Keratinocyte (primary cell): Measurements from ENCODE around the gene NAP1L4. TPM values are rescaled to one million over a fixed set of nuclear protein-coding genes. Genes with fewer than 3 reads are reported as not detected.

Source experiments
- DNase-seq: peaks from one replicate; pipeline ENCODE4 v3.0.0-alpha.2; 2011; ENCODE audit warnings: low read depth, missing footprints, low spot score
- FAIRE-seq: peaks from 2 replicates; lab custom pipeline; 2011; peaks lifted over from hg19 to GRCh38; lab: Jason Lieb, UNC
- H2AFZ ChIP-seq: 2 replicates; pipeline ENCODE4 v1.6.0; 2012; ENCODE audit warnings: low read length, control low read depth, inconsistent platforms; ENCODE audit not compliant: control insufficient read depth
- H3K27ac ChIP-seq: 2 replicates; pipeline ENCODE4 v1.5.1; 2011; ENCODE audit warnings: low read length; ENCODE audit not compliant: control insufficient read depth, insufficient read depth
- H3K27me3 ChIP-seq: 3 replicates; pipeline ENCODE4 v1.6.0; 2011; ENCODE audit warnings: low read length; ENCODE audit not compliant: control insufficient read depth, insufficient read depth; ENCODE audit errors: extremely low read depth
- H3K36me3 ChIP-seq, 2 experiments: 2 replicates in 1 of 2; 3 replicates in 1 of 2; pipeline ENCODE4 v1.5.1; 2011; ENCODE audit warnings: low read length in 2 of 2, mild to moderate bottlenecking in 1 of 2; ENCODE audit not compliant: control insufficient read depth in 2 of 2, insufficient read depth in 2 of 2; ENCODE audit errors: extremely low read depth in 1 of 2
- H3K4me1 ChIP-seq: 3 replicates; pipeline ENCODE4 v1.5.1; 2011; ENCODE audit warnings: low read length; ENCODE audit not compliant: control insufficient read depth, insufficient read depth; ENCODE audit errors: extremely low read depth
- H3K4me2 ChIP-seq: 3 replicates; pipeline ENCODE4 v1.6.0; 2011; ENCODE audit warnings: low read depth, low read length; ENCODE audit not compliant: control insufficient read depth, insufficient read depth; ENCODE audit errors: extremely low read depth
- H3K4me3 ChIP-seq, 3 experiments: fragments of 200-600 bp in 1 of 3; sonication (generic) in 1 of 3; 2 replicates in 2 of 3; 3 replicates in 1 of 3; pipeline ENCODE4 v1.5.1; 2011 to 2016; ENCODE audit warnings: low read length in 3 of 3, mild to moderate bottlenecking in 3 of 3, control low read depth in 2 of 3, inconsistent platforms in 1 of 3, low read depth in 1 of 3, mixed read lengths in 1 of 3, mixed run types in 1 of 3, moderate library complexity in 1 of 3; ENCODE audit not compliant: control insufficient read depth in 2 of 3, insufficient read depth in 2 of 3; ENCODE audit errors: extremely low read depth in 1 of 3
- H3K79me2 ChIP-seq: 2 replicates; pipeline ENCODE4 v1.6.0; 2012; ENCODE audit warnings: low read length; ENCODE audit not compliant: control insufficient read depth, insufficient read depth
- H3K9ac ChIP-seq: 3 replicates; pipeline ENCODE4 v1.6.0; 2011; ENCODE audit warnings: low read length; ENCODE audit not compliant: control insufficient read depth, insufficient read depth; ENCODE audit errors: extremely low read depth
- H3K9me1 ChIP-seq: 3 replicates; pipeline ENCODE4 v1.6.0; 2011; ENCODE audit warnings: low read length; ENCODE audit not compliant: control insufficient read depth, insufficient read depth; ENCODE audit errors: extremely low read depth
- H3K9me3 ChIP-seq: 2 replicates; pipeline ENCODE4 v1.5.1; 2012; ENCODE audit warnings: low read depth, low read length; ENCODE audit not compliant: control insufficient read depth
- H4K20me1 ChIP-seq: 3 replicates; pipeline ENCODE4 v1.6.0; 2011; ENCODE audit warnings: low read length; ENCODE audit not compliant: control insufficient read depth, insufficient read depth; ENCODE audit errors: extremely low read depth
- EZH2 ChIP-seq: IDR thresholded peaks from one replicate; pipeline ENCODE4 v1.6.1; 2012; ENCODE audit warnings: inconsistent platforms, mild to moderate bottlenecking, low read length, moderate library complexity
- dilution Hi-C: fragments of 300-500 bp; cut with MboI; formaldehyde crosslinking; loops from one replicate; pipeline ENCODE4 v1.7.0; 2020; ENCODE audit warnings: low sequenced_read_pairs; ENCODE audit not compliant: extremely low pct_ligation_motif_present
- polyA plus RNA-seq, 5 experiments: library from polyadenylated mRNA; depleted of rRNA in 3 of 5; stranded (reverse) in 3 of 5; stranded (forward) in 1 of 5; unstranded in 1 of 5; fragments of >200 nt; gene quantifications; 1 replicate in 1 of 5; 2 replicates in 3 of 5; 3 replicates in 1 of 5; pipeline versions ENCODE4 v1.2.1 to v1.2.3, GENCODE V29; 2011 to 2012; ENCODE audit warnings: missing spikeins in 2 of 5, low read depth in 1 of 5, low replicate concordance in 1 of 5
- TF ChIP-seq, protein P1 (sequence below), 3 experiments: IDR thresholded peaks in 1 of 3; conservative IDR thresholded peaks in 1 of 3; optimal IDR thresholded peaks in 1 of 3; 2 replicates in 2 of 3; 3 replicates in 1 of 3; pipeline versions ENCODE3 to v1.5.1; 2011; ENCODE audit warnings: low read length in 3 of 3, mild to moderate bottlenecking in 3 of 3, moderate library complexity in 2 of 3, control low read depth in 1 of 3, inconsistent platforms in 1 of 3; ENCODE audit not compliant: insufficient read depth in 2 of 3; ENCODE audit errors: extremely low read depth in 1 of 3

The NAP1L4 gene
- polyA plus RNA-seq, 1 donor (not counting 4 experiments of a cell fraction or from before 2014, with no cell fraction given), result 136 TPM

DNA sequence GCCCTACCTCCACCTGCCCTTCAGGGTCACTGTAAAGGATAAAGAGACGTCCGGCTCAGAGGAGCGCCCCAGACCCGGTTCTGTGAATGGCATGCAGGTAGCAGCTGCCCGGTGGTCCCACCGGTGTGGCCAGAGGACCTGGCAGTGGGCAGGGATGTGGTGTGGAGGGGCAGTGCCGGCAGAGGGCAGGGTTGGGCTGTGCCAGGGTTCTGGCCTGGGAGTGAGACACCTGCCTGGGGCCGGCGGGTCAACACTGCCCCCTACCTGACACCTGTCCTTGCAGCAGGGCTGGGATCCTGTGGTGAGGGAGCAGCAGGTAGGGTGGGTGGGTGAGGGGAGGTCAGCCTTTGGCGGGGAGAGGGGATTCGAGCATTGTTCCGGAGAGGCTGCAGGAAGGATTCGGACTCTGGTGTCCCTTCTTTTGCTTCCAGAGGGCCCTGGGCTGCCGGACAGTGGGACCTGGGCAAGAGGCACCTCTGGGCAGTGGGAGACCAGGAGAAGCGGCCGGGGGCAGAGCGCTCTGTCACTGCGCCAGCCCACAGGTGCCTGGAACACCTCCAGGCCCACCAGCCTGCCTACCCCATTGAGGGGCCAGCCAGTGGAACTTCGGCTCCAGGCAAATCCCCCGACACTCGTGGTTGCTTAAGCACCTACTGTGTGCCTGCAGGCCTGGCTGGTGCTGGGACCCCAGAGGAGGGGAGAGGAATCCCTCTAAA lies 61.3 kb downstream of the NAP1L4 start:
- H3K4me1 ChIP-seq, result peaks cover 47% of the 10 kb centered on the region
- DNase-seq (no peak), FAIRE-seq (peak; percentile 77)
- H3K27me3 ChIP-seq, result no peaks in the 10 kb centered on the region
- peaks cover 3% of the 10 kb centered on the region for H3K9me1 ChIP-seq
- peak overlapping the region; percentile 88 for H3K27ac ChIP-seq
- peak overlapping the region; percentile 91 for H3K4me2 ChIP-seq
- H3K9me3 ChIP-seq, result no peaks in the 10 kb centered on the region
- H3K79me2 ChIP-seq, result peaks cover 26% of the 10 kb centered on the region
- H2AFZ ChIP-seq, result no peak overlapping the region
- H3K36me3 ChIP-seq, result peaks cover 2 to 7% of the 10 kb centered on the region in 2 experiments
- peak overlapping the region; percentile 29 to 64 (median 60) for H3K4me3 ChIP-seq
- dilution Hi-C loops, result no loop called here
- H3K9ac ChIP-seq, result peak overlapping the region; percentile 91
- peaks cover 12% of the 10 kb centered on the region for H4K20me1 ChIP-seq
- TF ChIP-seq, protein P1, sequence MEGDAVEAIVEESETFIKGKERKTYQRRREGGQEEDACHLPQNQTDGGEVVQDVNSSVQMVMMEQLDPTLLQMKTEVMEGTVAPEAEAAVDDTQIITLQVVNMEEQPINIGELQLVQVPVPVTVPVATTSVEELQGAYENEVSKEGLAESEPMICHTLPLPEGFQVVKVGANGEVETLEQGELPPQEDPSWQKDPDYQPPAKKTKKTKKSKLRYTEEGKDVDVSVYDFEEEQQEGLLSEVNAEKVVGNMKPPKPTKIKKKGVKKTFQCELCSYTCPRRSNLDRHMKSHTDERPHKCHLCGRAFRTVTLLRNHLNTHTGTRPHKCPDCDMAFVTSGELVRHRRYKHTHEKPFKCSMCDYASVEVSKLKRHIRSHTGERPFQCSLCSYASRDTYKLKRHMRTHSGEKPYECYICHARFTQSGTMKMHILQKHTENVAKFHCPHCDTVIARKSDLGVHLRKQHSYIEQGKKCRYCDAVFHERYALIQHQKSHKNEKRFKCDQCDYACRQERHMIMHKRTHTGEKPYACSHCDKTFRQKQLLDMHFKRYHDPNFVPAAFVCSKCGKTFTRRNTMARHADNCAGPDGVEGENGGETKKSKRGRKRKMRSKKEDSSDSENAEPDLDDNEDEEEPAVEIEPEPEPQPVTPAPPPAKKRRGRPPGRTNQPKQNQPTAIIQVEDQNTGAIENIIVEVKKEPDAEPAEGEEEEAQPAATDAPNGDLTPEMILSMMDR (optimal IDR thresholded peaks at IDR 0.05 in 1 of 3, IDR thresholded peaks at IDR 0.05 in 1 of 3, conservative IDR thresholded peaks at IDR 0.05 in 1 of 3; ENCODE audit: extremely low read depth in 1 of 3, insufficient read depth in 2 of 3, low read length in 3 of 3), result peak in 2 of 3 experiments; percentile 54 to 92
- no peak for TF ChIP-seq EZH2

DNA sequence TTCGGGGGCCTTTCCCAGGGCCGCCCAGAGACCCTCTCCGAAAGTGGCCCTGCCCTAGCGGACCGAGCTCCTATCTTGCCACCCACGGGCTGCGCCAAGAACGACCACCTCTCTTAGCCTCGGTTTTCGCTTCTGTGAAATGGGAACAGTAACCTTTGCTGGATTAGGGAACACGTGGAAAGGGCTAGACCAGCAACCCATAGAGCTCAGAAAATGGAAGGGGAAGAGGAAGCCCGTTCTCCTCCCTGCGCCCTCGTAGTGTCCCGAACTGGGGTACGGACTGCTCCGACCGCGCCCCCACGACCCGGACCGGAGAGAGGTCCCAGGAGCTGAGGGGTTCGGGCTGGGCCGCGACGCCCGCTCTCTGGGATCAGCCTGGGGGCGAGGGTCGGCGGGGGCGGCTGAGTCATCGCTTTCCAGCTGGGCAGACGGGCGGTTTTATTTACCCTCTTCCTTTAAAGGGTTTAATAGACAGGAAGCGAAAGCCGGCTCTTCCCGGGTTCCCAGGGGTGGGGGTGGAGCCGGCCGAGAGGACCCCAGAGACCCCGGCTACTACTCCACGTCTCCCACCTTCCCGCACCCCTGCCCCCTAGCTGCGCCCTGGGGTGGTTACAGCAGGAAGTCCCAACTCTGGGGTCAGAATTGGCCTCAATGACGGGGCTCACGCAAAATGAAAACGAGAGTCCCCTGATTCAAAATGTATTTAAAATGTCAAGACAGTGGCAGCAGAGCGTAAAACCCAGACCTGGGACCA lies 62.0 kb downstream of the NAP1L4 start:
- dilution Hi-C loops, result no loop called here
- DNase-seq (no peak), FAIRE-seq (peak; percentile 13)
- TF ChIP-seq EZH2, result no peak
- TF ChIP-seq, protein P1 (optimal IDR thresholded peaks at IDR 0.05 in 1 of 3, IDR thresholded peaks at IDR 0.05 in 1 of 3, conservative IDR thresholded peaks at IDR 0.05 in 1 of 3; ENCODE audit: extremely low read depth in 1 of 3, insufficient read depth in 2 of 3, low read length in 3 of 3), result no peak
- H3K9me1 ChIP-seq, result peaks cover 3% of the 10 kb centered on the region
- H3K9ac ChIP-seq, result peak overlapping the region; percentile 91
- peaks cover 2 to 7% of the 10 kb centered on the region in 2 experiments for H3K36me3 ChIP-seq
- H4K20me1 ChIP-seq, result peaks cover 12% of the 10 kb centered on the region
- H3K4me2 ChIP-seq, result peak overlapping the region; percentile 91
- H2AFZ ChIP-seq, result peak overlapping the region; percentile 68
- H3K27ac ChIP-seq, result peak overlapping the region; percentile 88
- H3K4me1 ChIP-seq, result peaks cover 47% of the 10 kb centered on the region
- H3K27me3 ChIP-seq, result no peaks in the 10 kb centered on the region
- peaks cover 26% of the 10 kb centered on the region for H3K79me2 ChIP-seq
- H3K4me3 ChIP-seq, result peak overlapping the region; percentile 29 to 64 (median 60)
- H3K9me3 ChIP-seq, result no peaks in the 10 kb centered on the region
